ENCODE data around the gene LATS2. TPM values are rescaled to one million over a fixed set of nuclear protein-coding genes. Genes with fewer than 3 reads are reported as not detected.

LATS2 gene
- 8.1 to 10.9 TPM (median 8.6 TPM) in 5 replicates for total RNA-seq (2022; extraction: Qiagen RNA extraction; ENCODE audit: low read depth)

DNA sequence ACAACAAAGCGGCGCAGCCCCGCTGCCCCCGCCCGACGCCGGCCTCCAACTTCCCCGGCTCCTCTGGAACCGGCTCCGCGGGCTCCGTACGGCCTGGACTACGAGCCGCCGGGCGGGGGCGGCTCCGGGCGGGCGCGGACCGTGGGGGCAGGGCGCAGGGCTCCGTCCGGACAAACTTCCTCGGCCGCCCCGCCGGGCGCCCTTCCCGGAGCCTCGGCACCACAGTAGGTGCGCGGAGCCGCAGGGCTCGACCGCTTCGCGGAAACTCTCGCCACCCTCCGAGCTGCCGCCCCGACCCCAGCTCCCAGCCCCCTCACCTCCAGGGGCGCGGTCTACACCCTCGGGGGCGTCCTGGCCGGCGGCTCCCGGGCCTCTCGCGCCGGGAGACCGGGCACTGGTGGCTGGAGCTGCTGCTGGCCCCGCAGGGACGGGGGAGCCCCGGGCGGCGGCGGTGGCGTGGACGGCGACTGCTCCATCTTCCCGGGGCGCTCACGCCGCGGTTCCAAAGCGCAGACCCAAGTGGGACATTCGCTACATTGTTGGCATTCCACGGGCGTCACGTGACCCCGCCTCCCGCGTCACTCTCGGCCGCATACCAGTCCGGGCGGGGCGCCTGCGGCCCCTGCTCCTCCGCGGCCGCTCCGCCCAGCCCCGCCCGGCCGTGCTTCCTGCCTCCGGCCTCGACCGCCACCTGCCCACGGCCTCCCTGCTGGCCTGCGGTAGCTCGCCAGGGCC lies at the start of gene LATS2:
Gene LATS2, minus strand, starts transcription at position 558 of the 735 bp plus-strand sequence. CDS start 15,560 bp downstream, outside the sequence.

Other genes with a start within 250 kb of the LATS2 start
- 6.1 to 9.0 TPM (median 8.0 TPM) in 5 replicates for gene XPO4, start 158.8 kb downstream of the LATS2 start, total RNA-seq (2022; extraction: Qiagen RNA extraction; ENCODE audit: low read depth)
- gene SAP18, start 78.5 kb upstream of the LATS2 start, total RNA-seq (2022; extraction: Qiagen RNA extraction; ENCODE audit: low read depth) = 100 to 165 TPM (median 148 TPM) in 5 replicates
- 12.4 to 16.3 TPM (median 15.6 TPM) in 5 replicates for gene SKA3, start 115.0 kb upstream of the LATS2 start, total RNA-seq (2022; extraction: Qiagen RNA extraction; ENCODE audit: low read depth)
- gene MRPL57, start 115.1 kb upstream of the LATS2 start, total RNA-seq (2022; extraction: Qiagen RNA extraction; ENCODE audit: low read depth) = 20.1 to 26.2 TPM (median 23.5 TPM) in 5 replicates

Data from A549 treated with DMSO at 1 μM for 4 hours (cell line).